ENCODE data around the gene SLC46A2.

- TF ChIP-seq TARDBP (IDR thresholded peaks at IDR 0.05) (no peak), FOXM1 (IDR thresholded peaks at IDR 0.05; ENCODE audit: borderline replicate concordance) (no peak), NFRKB (IDR thresholded peaks at IDR 0.05) (no peak), SP1 (IDR thresholded peaks at IDR 0.05) (no peak), BHLHE40 (IDR thresholded peaks at IDR 0.05; ENCODE audit: borderline replicate concordance) (no peak), FOXA1 (IDR thresholded peaks at IDR 0.05) (no peak), ELF4 (IDR thresholded peaks at IDR 0.05) (no peak)
These were observed 51.3 kb downstream of the SLC46A2 start for GRCh38 chr9:112839331-112839730.
